Activated effector memory CD4-positive, alpha-beta T cell treated with anti-CD3 and anti-CD28 coated beads, Interleukin-2, amount 50 U/mL, for 16 hours (primary cell): ENCODE measurements around the gene CAPN10.
A peak's percentile ranks its signal among the peaks of the same experiment; 100 is the strongest.
"Not testable (repeated sequence)": the region's sequence is repeated elsewhere in the genome, so short reads cannot be mapped to it uniquely, and the experiment has no call there.

Experiments used
- DNase-seq: peaks from one replicate; pipeline ENCODE4 v3.0.0-alpha.2; 2020

Gene CAPN10

GRCh38 chr2:240586198-240586918 lies at the start of gene CAPN10:
CAPN10 (plus strand) TSS chr2:240586734; CDS start chr2:240586912, 178 bp downstream.
- DNase-seq = peak; percentile 99

GRCh38 chr2:240538031-240538780 lies 48.3 kb upstream of the CAPN10 start:
- DNase-seq = no peak

- DNase-seq = not testable (repeated sequence)
Observed at GRCh38 chr2:240539101-240539500, 47.4 kb upstream of the CAPN10 start.

GRCh38 chr2:240539906-240540305 lies 46.6 kb upstream of the CAPN10 start:
- DNase-seq = no peak

GRCh38 chr2:240551288-240551687 lies 35.2 kb upstream of the CAPN10 start:
- no peak for DNase-seq

- DNase-seq = no peak
Observed at GRCh38 chr2:240551811-240552210, 34.7 kb upstream of the CAPN10 start.

- DNase-seq = no peak
Observed at GRCh38 chr2:240553956-240554480, 32.5 kb upstream of the CAPN10 start.

GRCh38 chr2:240554767-240555493 lies 31.6 kb upstream of the CAPN10 start:
- peak; percentile 56 for DNase-seq

GRCh38 chr2:240555541-240556250 lies 30.8 kb upstream of the CAPN10 start:
- no peak for DNase-seq

GRCh38 chr2:240556553-240557100 lies 29.9 kb upstream of the CAPN10 start:
- peak; percentile 90 for DNase-seq

- no peak for DNase-seq
Observed at GRCh38 chr2:240557101-240557751, 29.3 kb upstream of the CAPN10 start.

GRCh38 chr2:240557808-240558207 lies 28.7 kb upstream of the CAPN10 start, which contains the start of gene ANKMY1:
ANKMY1 (minus strand) TSS chr2:240557988; CDS start chr2:240557335, 653 bp downstream.
- peak; percentile 86 for DNase-seq

- DNase-seq = no peak
Observed at GRCh38 chr2:240558236-240558761, 28.2 kb upstream of the CAPN10 start.

- DNase-seq = no peak
Observed at GRCh38 chr2:240559286-240559685, 27.2 kb upstream of the CAPN10 start.

- DNase-seq = peak; percentile 96
Observed at GRCh38 chr2:240560084-240560479, 26.5 kb upstream of the CAPN10 start, which contains the start of gene DUSP28. DUSP28 (plus strand) TSS chr2:240560357; CDS start chr2:240560685, 328 bp downstream.

- peak; percentile 100 for DNase-seq
Observed at GRCh38 chr2:240560480-240561324, 25.8 kb upstream of the CAPN10 start.

- DNase-seq = peak; percentile 70
Observed at GRCh38 chr2:240561325-240561971, 25.1 kb upstream of the CAPN10 start.

GRCh38 chr2:240563231-240563630 lies 23.3 kb upstream of the CAPN10 start:
- not testable (repeated sequence) for DNase-seq

GRCh38 chr2:240563951-240564560 lies 22.5 kb upstream of the CAPN10 start:
- DNase-seq = no peak
